Measurements from ENCODE around the gene HELZ. TPM values are rescaled to one million over a fixed set of nuclear protein-coding genes. Genes with fewer than 3 reads are reported as not detected.

The HELZ gene
- polyA plus RNA-seq, 1 of the 3 experiments (the other 2 are of a cell fraction), result 4.3 TPM

DNA sequence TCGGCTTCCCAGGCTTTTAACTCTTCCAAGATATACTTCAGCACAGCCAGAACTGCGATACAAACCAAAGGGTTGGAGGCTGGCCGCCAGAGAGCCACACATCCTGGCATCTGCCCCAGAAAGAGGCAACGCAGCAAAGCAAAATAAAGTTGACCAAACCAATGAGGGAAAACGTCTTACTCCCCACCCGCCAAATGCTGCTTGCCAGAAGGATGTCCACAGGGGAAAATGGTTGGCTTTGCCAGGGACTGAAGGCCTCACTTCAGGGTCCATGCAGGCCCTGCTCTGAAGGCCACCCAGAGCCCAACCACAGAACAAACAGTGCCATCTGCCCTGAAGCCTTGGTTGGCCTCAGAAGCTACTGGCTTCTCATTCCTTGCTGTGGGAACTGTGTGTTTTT lies 185.6 kb downstream of the HELZ start:
- Histone ChIP-seq H2AFZ (ENCODE audit: low read depth) (no peak overlapping the region), H3K27me3 (ENCODE audit: insufficient read depth) (no peaks in the 10 kb centered on the region), H3F3A (replicated peaks; ENCODE audit: insufficient read depth) (no peaks in the 10 kb centered on the region), H3K4me2 (no peak overlapping the region), H3K79me2 (ENCODE audit: insufficient read depth) (no peaks in the 10 kb centered on the region), H4K20me1 (ENCODE audit: insufficient read depth) (no peaks in the 10 kb centered on the region), H3K4me3 (ENCODE audit: low read depth in 2 of 2, low read length in 1 of 2) (no peak overlapping the region), H3K27ac (ENCODE audit: low read depth in 2 of 2, low read length in 1 of 2) (no peak overlapping the region), H3K9ac (no peak overlapping the region), H3K9me3 (no peaks in the 10 kb centered on the region), H3K4me1 (ENCODE audit: control insufficient read depth in 1 of 2, insufficient read depth in 2 of 2, low read depth in 1 of 2, low read length in 1 of 2) (no peaks in the 10 kb centered on the region), H3K36me3 (replicated peaks in 1 of 2; ENCODE audit: control insufficient read depth in 1 of 2, insufficient read depth in 2 of 2, low read length in 1 of 2) (no peaks in the 10 kb centered on the region), H3K9me2 (no peaks in the 10 kb centered on the region)
- CTCF ChIA-PET, result no interaction called here
- no peak for DNase-seq
- TF ChIP-seq EP300 (IDR thresholded peaks at IDR 0.05; ENCODE audit: borderline replicate concordance in 1 of 2, low read depth in 1 of 2, low read length in 1 of 2) (no peak), TAF1 (IDR thresholded peaks at IDR 0.05; ENCODE audit: borderline replicate concordance, low read depth, low read length) (no peak), NFIC (IDR thresholded peaks at IDR 0.05; ENCODE audit: borderline replicate concordance) (no peak), FOSL2 (IDR thresholded peaks at IDR 0.05; ENCODE audit: borderline replicate concordance, low read depth) (no peak), MXI1 (IDR thresholded peaks at IDR 0.05; ENCODE audit: low read depth, low read length) (no peak), EZH2phosphoT487 (IDR thresholded peaks at IDR 0.05; ENCODE audit: borderline replicate concordance, low read depth) (no peak), JUND (IDR thresholded peaks at IDR 0.05) (no peak), YY1 (IDR thresholded peaks at IDR 0.05; ENCODE audit: low read depth) (no peak), FOXM1 (IDR thresholded peaks at IDR 0.05; ENCODE audit: low read depth) (no peak), GABPA (IDR thresholded peaks at IDR 0.05; ENCODE audit: low read depth) (no peak), MEF2A (IDR thresholded peaks at IDR 0.05; ENCODE audit: borderline replicate concordance, low read depth) (no peak), RXRA (IDR thresholded peaks at IDR 0.05; ENCODE audit: borderline replicate concordance, low read depth) (no peak), SIN3A (IDR thresholded peaks at IDR 0.05; ENCODE audit: borderline replicate concordance, low read depth, low read length) (no peak), ELF1 (IDR thresholded peaks at IDR 0.05) (no peak)
- TF ChIP-seq, protein P1, sequence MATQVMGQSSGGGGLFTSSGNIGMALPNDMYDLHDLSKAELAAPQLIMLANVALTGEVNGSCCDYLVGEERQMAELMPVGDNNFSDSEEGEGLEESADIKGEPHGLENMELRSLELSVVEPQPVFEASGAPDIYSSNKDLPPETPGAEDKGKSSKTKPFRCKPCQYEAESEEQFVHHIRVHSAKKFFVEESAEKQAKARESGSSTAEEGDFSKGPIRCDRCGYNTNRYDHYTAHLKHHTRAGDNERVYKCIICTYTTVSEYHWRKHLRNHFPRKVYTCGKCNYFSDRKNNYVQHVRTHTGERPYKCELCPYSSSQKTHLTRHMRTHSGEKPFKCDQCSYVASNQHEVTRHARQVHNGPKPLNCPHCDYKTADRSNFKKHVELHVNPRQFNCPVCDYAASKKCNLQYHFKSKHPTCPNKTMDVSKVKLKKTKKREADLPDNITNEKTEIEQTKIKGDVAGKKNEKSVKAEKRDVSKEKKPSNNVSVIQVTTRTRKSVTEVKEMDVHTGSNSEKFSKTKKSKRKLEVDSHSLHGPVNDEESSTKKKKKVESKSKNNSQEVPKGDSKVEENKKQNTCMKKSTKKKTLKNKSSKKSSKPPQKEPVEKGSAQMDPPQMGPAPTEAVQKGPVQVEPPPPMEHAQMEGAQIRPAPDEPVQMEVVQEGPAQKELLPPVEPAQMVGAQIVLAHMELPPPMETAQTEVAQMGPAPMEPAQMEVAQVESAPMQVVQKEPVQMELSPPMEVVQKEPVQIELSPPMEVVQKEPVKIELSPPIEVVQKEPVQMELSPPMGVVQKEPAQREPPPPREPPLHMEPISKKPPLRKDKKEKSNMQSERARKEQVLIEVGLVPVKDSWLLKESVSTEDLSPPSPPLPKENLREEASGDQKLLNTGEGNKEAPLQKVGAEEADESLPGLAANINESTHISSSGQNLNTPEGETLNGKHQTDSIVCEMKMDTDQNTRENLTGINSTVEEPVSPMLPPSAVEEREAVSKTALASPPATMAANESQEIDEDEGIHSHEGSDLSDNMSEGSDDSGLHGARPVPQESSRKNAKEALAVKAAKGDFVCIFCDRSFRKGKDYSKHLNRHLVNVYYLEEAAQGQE (IDR thresholded peaks at IDR 0.05; ENCODE audit: low read depth, low read length), result no peak
- TF ChIP-seq, protein P2, sequence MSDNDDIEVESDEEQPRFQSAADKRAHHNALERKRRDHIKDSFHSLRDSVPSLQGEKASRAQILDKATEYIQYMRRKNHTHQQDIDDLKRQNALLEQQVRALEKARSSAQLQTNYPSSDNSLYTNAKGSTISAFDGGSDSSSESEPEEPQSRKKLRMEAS (IDR thresholded peaks at IDR 0.05; ENCODE audit: low read depth), result no peak
- 82% methylated on average over 5 of the region's 6 CpGs for WGBS (ENCODE audit: low lambda C conversion rate)
- POLR2A ChIA-PET, result no interaction called here

DNA sequence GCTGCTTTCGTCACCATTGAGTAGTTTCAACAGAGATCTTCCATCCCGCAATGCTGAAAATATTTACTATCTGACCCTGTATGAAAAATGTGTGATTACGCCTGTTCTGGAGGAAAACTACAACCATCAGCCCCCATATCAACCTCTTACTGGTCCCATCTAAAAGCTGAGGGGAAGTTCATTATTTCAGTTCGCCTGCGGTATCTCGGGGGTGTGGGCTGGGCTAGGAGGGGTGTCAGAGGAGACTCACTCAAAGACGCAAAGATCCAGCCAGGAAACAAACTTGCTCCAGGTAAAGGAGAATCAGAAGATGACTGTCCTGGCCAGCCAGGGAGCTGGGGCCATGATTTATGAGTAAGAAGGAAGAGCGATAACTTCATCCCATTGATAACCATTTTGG lies 187.0 kb downstream of the HELZ start:
- Histone ChIP-seq H4K20me1 (ENCODE audit: insufficient read depth) (no peaks in the 10 kb centered on the region), H3K4me3 (ENCODE audit: low read depth in 2 of 2, low read length in 1 of 2) (no peak overlapping the region), H2AFZ (ENCODE audit: low read depth) (no peak overlapping the region), H3K9me3 (no peaks in the 10 kb centered on the region), H3K4me2 (no peak overlapping the region), H3K4me1 (ENCODE audit: control insufficient read depth in 1 of 2, insufficient read depth in 2 of 2, low read depth in 1 of 2, low read length in 1 of 2) (no peaks in the 10 kb centered on the region; a peak in 1 of 4 replicates), H3K36me3 (replicated peaks in 1 of 2; ENCODE audit: control insufficient read depth in 1 of 2, insufficient read depth in 2 of 2, low read length in 1 of 2) (no peaks in the 10 kb centered on the region), H3K9ac (no peak overlapping the region), H3K9me2 (no peaks in the 10 kb centered on the region), H3F3A (replicated peaks; ENCODE audit: insufficient read depth) (no peaks in the 10 kb centered on the region), H3K79me2 (ENCODE audit: insufficient read depth) (no peaks in the 10 kb centered on the region), H3K27ac (ENCODE audit: low read depth in 2 of 2, low read length in 1 of 2) (no peak overlapping the region), H3K27me3 (ENCODE audit: insufficient read depth) (no peaks in the 10 kb centered on the region)
- POLR2A ChIA-PET, result no interaction called here
- TF ChIP-seq TAF1 (IDR thresholded peaks at IDR 0.05; ENCODE audit: borderline replicate concordance, low read depth, low read length) (no peak), FOXM1 (IDR thresholded peaks at IDR 0.05; ENCODE audit: low read depth) (no peak), RAD21 (IDR thresholded peaks at IDR 0.05; ENCODE audit: low read length) (no peak), FOSL2 (IDR thresholded peaks at IDR 0.05; ENCODE audit: borderline replicate concordance, low read depth) (no peak), EP300 (IDR thresholded peaks at IDR 0.05; ENCODE audit: borderline replicate concordance in 1 of 2, low read depth in 1 of 2, low read length in 1 of 2) (no peak), POLR2AphosphoS5 (IDR thresholded peaks at IDR 0.05; ENCODE audit: low read depth, low read length) (no peak)
- TF ChIP-seq, protein P3, sequence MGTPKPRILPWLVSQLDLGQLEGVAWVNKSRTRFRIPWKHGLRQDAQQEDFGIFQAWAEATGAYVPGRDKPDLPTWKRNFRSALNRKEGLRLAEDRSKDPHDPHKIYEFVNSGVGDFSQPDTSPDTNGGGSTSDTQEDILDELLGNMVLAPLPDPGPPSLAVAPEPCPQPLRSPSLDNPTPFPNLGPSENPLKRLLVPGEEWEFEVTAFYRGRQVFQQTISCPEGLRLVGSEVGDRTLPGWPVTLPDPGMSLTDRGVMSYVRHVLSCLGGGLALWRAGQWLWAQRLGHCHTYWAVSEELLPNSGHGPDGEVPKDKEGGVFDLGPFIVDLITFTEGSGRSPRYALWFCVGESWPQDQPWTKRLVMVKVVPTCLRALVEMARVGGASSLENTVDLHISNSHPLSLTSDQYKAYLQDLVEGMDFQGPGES (IDR thresholded peaks at IDR 0.05; ENCODE audit: low read depth, low read length), result no peak
- TF ChIP-seq, protein P4, sequence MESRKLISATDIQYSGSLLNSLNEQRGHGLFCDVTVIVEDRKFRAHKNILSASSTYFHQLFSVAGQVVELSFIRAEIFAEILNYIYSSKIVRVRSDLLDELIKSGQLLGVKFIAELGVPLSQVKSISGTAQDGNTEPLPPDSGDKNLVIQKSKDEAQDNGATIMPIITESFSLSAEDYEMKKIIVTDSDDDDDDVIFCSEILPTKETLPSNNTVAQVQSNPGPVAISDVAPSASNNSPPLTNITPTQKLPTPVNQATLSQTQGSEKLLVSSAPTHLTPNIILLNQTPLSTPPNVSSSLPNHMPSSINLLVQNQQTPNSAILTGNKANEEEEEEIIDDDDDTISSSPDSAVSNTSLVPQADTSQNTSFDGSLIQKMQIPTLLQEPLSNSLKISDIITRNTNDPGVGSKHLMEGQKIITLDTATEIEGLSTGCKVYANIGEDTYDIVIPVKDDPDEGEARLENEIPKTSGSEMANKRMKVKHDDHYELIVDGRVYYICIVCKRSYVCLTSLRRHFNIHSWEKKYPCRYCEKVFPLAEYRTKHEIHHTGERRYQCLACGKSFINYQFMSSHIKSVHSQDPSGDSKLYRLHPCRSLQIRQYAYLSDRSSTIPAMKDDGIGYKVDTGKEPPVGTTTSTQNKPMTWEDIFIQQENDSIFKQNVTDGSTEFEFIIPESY (IDR thresholded peaks at IDR 0.05; ENCODE audit: borderline replicate concordance, low read depth), result no peak
- no peak for DNase-seq
- CTCF ChIA-PET, result no interaction called here
- WGBS (ENCODE audit: low lambda C conversion rate), result 94% methylated on average over 8 of the region's 8 CpGs
